Thymus (tissue), 11 donors: ENCODE measurements around the gene HMX1. TPM values are rescaled to one million over a fixed set of nuclear protein-coding genes. Genes with fewer than 3 reads are reported as not detected.
A peak's percentile ranks its signal among the peaks of the same experiment; 100 is the strongest.

Source experiments
- DNase-seq, 9 donors: peaks; one replicate each; pipeline ENCODE4 v3.0.0-alpha.2; 2013; ENCODE audit warnings: low spot score in 9 of 9, low read depth in 6 of 9, missing footprints in 1 of 9
- H3K27ac ChIP-seq, 2 donors: one replicate each; pipeline ENCODE4 v1.5.1; 2013; ENCODE audit warnings: control low read depth in 1 of 2, low read depth in 1 of 2, low read length in 1 of 2, mild to moderate bottlenecking in 1 of 2, moderate library complexity in 1 of 2
- H3K27me3 ChIP-seq, 2 donors: one replicate each; pipeline ENCODE4 v1.5.1; 2013; ENCODE audit warnings: low read length in 1 of 2; ENCODE audit not compliant: control insufficient read depth in 2 of 2, insufficient read depth in 1 of 2
- H3K36me3 ChIP-seq, 2 donors: one replicate each; pipeline ENCODE4 v1.5.1; 2013; ENCODE audit warnings: low read length in 1 of 2, mild to moderate bottlenecking in 1 of 2, moderate library complexity in 1 of 2; ENCODE audit not compliant: control insufficient read depth in 2 of 2, insufficient read depth in 2 of 2
- H3K4me1 ChIP-seq, 2 donors: one replicate each; pipeline ENCODE4 v1.5.1; 2013; ENCODE audit warnings: low read length in 2 of 2; ENCODE audit not compliant: control insufficient read depth in 2 of 2, insufficient read depth in 2 of 2
- H3K4me3 ChIP-seq, 2 donors: one replicate each; pipeline ENCODE4 v1.5.1; 2013; ENCODE audit warnings: low read length in 2 of 2, control low read depth in 1 of 2, mild to moderate bottlenecking in 1 of 2
- H3K9me3 ChIP-seq, 2 donors: one replicate each; pipeline ENCODE4 v1.5.1; 2013; ENCODE audit warnings: low read length in 1 of 2, mild to moderate bottlenecking in 1 of 2; ENCODE audit not compliant: control insufficient read depth in 2 of 2, insufficient read depth in 1 of 2
- WGBS: extraction: QIAGEN DNeasy Blood & Tissue Kit; methylation state at CpG from one replicate; pipeline ENCODE4 v1.1.7; 2013; 5-methylcytosine and 5-hydroxymethylcytosine counted together
- polyA plus RNA-seq: library from polyadenylated mRNA; stranded (reverse); fragments of 200-250 nt; gene quantifications from one replicate; pipeline ENCODE4 v1.2.3, GENCODE V29; 2013
- total RNA-seq: library from RNA; stranded (reverse); fragments of 120-200 nt; gene quantifications from one replicate; pipeline ENCODE4 v1.2.4, GENCODE V29; 2013
- donor health status: healthy.

The HMX1 gene
- total and polyA plus RNA-seq, 2 donors = 0.05 TPM; not detected in 1

DNA sequence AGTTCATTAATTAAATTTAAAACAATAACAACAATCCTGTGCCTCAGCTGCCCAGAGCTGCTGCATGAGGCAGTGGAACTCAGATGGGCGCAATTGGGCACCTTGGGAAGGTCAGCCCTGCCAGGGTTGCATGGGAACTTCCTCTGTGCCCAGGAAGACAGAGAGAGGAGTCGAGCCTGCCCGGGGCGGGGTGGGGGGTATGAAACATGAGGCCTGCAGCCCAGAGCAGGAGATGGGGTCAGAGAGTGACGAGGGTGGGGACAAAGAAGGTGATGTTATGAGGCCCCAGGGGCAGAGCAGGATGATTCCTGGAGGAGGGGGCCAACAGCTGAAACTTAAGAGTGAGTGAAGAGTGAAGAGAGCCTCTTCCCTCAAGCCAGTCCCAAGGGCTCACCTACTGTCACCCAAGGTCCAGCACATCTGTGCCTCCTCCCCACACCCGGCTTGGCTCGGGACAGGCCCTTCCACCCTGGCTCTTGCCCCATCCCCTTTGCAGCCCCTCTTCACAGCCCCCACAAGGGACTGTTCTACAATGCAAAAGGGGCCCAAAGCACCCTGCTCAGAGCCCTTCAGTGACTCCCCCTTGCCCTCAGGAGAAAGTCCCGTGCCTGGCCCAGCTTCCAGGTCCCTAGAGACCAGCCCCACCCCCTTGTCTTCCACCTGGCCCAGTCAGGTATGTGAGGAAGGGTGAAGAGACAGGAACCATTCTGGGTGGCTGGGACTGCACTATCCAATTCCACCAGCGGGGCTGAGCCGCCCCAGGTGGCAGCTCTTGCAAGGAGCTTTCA lies 31.4 kb downstream of the HMX1 start:
- H3K4me3 ChIP-seq = no peak overlapping the region
- no peak overlapping the region for H3K27ac ChIP-seq
- H3K9me3 ChIP-seq = no peaks in the 10 kb centered on the region
- no peaks in the 10 kb centered on the region for H3K4me1 ChIP-seq
- no peaks in the 10 kb centered on the region for H3K36me3 ChIP-seq
- peaks cover 0 to 4% of the 10 kb centered on the region in 2 donors for H3K27me3 ChIP-seq
- no peak for DNase-seq
- 88% methylated on average over 10 of the region's 10 CpGs for WGBS

DNA sequence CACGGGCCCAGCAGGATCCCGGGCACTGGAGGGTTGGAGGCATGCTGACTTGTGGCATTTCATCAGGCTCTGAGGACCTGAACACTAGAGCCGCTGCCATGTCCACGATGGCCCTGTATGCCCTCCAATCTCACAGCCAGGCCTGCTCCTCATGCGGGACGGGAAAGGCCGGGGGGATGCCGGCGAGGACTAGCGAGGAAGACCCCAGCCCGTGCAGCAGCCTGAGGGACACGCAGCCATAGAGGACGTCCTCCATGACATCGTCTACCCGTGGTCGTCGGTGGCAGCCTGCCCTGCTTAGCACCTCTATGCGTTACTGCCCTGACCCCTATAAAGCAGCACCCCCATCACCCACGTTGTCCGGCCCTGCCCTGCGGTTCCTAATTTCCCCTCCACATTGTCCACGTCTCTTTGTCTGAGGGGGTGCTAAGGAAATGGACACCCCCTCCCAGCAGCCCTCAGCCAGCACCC lies 32.6 kb downstream of the HMX1 start:
- DNase-seq = no peak
- H3K4me3 ChIP-seq = no peak overlapping the region
- H3K27ac ChIP-seq = no peak overlapping the region
- no peaks in the 10 kb centered on the region for H3K4me1 ChIP-seq
- no peaks in the 10 kb centered on the region for H3K36me3 ChIP-seq
- WGBS = 90% methylated on average over 22 of the region's 22 CpGs
- H3K9me3 ChIP-seq = no peaks in the 10 kb centered on the region
- peaks cover 0 to 4% of the 10 kb centered on the region in 2 donors for H3K27me3 ChIP-seq

DNA sequence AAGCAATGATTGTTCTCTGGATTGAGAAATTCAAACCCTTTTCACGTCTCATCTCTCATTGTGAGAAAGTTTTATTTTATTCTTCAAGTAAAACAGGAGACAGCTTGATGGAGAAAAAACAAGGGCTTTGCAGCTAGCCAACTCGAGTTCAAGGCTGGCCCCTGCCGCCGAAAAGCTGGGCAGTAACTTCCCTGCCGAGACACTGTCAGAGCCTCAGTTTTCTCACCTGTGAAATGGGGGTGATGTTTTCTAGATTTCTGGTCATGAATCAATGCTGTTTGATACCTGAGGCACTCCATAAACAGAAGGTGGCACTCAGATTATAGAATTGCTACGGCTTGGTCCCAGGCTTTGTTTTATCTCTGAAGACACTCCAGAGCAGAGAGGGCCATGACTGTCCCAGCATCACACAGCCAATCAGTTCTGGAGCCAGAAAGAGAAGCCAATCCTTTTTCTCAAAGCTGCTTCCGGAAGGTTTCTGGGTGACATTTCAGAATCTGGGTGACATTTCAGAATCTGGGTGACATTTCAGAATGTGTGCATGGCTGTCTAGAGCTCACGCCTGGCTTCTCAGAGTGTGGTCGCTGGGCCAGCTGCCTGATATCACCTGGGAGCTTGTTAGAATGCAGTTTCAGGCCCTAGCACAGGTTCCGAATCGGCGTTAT lies 33.2 kb downstream of the HMX1 start:
- Histone ChIP-seq H3K36me3 (no peaks in the 10 kb centered on the region), H3K27me3 (peaks cover 0 to 4% of the 10 kb centered on the region in 2 donors), H3K27ac (no peak overlapping the region), H3K4me1 (no peaks in the 10 kb centered on the region), H3K9me3 (no peaks in the 10 kb centered on the region), H3K4me3 (no peak overlapping the region)
- DNase-seq = no peak
- 91% methylated on average over 12 of the region's 12 CpGs for WGBS

DNA sequence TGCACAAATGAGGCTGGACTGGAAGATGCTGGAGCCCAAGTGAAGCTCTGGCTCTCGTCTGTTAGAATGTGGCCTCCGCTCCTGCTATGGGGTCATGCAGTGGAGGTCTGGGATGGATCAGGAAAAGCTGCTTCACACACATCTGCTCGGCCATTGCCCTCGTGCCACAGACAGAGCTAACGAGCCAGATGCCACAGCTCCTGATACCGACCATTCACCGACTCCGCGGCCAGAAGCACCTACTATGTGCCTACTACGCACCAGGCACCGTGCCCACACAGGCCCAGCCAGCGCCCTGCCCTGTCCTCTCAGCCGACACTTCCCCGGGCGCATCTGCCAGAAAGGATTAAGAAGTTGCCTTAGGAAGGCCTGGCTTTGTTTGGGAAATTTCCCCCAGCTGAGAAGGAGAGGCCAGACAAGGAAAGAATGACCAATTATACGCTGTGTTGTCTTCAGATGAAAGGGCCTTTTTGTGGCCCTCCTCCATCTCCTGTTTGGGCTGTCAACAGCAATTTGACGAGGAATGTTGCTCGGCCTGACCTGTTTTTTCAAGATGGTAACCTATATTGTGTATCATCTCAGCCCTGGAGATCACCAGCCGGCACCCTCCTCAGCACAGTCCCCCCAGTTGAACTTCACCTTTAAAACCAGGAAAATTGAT lies 34.3 kb downstream of the HMX1 start:
- no peaks in the 10 kb centered on the region for H3K4me1 ChIP-seq
- DNase-seq = no peak
- H3K27ac ChIP-seq = no peak overlapping the region
- peaks cover 0 to 4% of the 10 kb centered on the region in 2 donors for H3K27me3 ChIP-seq
- 93% methylated on average over 19 of the region's 19 CpGs for WGBS
- H3K4me3 ChIP-seq = no peak overlapping the region
- no peaks in the 10 kb centered on the region for H3K9me3 ChIP-seq
- no peaks in the 10 kb centered on the region for H3K36me3 ChIP-seq

DNA sequence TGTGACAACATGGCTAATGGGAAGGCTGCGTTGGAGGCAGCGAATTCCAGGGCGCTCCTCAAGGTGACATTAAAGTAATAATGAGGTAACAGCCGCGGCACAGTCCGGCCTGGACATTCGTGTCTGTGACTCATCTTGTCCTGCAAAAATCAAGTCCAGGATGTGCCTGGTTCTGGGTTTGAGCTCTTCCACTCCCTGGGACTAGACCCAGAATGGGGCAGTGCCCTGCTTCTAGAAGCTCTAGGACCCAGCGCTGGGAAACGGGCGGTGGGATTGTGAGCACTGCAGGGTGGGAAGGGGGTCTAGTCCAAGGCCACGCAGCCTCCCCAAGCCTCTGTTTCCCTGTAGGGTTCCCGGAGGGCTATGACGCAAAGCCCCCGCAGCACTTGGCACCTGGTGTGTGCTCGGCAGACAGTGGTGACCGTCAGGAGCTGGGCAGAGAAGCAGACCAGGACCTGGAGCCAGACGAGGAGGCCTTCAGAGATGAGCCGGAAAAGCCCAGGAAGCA lies 34.9 kb downstream of the HMX1 start:
- no peak for DNase-seq
- WGBS = 93% methylated on average over 18 of the region's 18 CpGs
- Histone ChIP-seq H3K9me3 (no peaks in the 10 kb centered on the region), H3K36me3 (no peaks in the 10 kb centered on the region), H3K4me3 (no peak overlapping the region), H3K4me1 (no peaks in the 10 kb centered on the region), H3K27ac (no peak overlapping the region), H3K27me3 (peaks cover 0 to 4% of the 10 kb centered on the region in 2 donors)

DNA sequence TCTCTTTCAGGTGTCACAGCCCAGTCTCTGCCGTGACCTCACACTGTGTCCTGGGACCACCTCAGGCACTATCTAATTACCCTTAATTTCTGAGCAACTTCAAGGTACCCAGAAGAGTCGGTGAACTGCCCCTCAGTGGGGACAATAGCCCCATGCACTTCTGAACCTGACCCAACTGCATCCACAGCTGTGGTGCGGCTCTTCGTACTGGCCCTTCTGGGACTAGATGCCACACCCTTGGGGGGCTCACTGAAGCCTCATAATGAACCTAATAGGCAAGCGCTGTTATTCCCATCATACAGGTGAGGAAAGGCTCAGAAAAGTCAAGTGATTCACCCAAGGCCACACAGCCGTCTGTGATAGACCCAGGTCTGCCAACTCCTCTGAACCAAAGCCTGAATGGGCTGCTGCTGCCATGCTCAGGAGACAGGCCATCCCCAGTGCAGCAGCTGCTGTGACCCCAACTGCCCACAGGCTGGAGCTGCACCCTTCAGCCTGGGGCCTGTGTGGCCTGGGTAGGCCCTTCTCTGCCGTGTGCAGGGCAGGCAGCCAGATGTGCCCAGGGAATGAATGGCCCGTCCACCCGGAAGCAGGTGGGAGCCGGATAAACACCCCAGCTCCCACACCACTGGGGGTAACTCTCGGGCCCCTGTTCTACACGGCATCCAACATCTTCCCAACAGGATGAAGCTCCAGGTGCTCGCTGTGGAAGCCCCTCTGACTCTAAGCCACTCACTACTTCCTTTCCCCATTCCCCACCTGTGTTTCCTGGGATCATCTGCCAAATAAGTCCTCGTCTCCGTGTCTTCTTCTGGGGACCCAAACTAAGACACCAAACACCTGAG lies 35.9 kb downstream of the HMX1 start:
- H3K27me3 ChIP-seq = peaks cover 0 to 4% of the 10 kb centered on the region in 2 donors
- no peaks in the 10 kb centered on the region for H3K9me3 ChIP-seq
- 93% methylated on average over 15 of the region's 15 CpGs for WGBS
- H3K36me3 ChIP-seq = no peaks in the 10 kb centered on the region
- H3K4me3 ChIP-seq = no peak overlapping the region
- H3K27ac ChIP-seq = no peak overlapping the region
- H3K4me1 ChIP-seq = no peaks in the 10 kb centered on the region
- no peak for DNase-seq

DNA sequence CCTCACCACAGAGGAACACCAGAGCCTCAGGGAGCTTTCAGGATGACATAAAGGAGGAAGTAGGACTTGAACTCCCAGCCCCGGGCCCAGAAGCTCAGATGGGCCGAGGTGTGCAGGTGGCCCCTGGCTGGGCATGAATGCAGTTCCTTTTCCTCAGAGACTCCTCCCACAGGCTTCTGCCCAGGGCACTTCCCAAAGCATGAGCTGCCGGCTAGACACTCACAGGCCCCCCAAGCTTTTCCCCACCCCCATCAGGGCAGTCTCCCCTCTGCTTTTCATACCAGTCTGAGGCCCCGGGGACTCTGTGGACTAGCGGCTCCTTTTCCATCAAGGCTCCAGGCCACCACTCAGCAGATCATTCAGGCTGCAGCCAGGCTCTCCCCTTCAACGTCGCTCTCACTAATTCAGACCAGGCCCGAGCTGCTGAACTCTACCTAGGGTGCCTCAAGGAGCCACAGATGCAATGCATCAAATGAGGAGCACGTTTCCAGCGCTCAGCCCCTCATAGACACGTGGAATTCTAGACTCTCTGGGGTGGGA lies 36.9 kb downstream of the HMX1 start:
- Histone ChIP-seq H3K9me3 (no peaks in the 10 kb centered on the region), H3K4me1 (no peaks in the 10 kb centered on the region), H3K27ac (no peak overlapping the region), H3K27me3 (peaks cover 0 to 6% of the 10 kb centered on the region in 2 donors), H3K36me3 (no peaks in the 10 kb centered on the region), H3K4me3 (no peak overlapping the region)
- DNase-seq = no peak
- 56% methylated on average over 11 of the region's 11 CpGs for WGBS

DNA sequence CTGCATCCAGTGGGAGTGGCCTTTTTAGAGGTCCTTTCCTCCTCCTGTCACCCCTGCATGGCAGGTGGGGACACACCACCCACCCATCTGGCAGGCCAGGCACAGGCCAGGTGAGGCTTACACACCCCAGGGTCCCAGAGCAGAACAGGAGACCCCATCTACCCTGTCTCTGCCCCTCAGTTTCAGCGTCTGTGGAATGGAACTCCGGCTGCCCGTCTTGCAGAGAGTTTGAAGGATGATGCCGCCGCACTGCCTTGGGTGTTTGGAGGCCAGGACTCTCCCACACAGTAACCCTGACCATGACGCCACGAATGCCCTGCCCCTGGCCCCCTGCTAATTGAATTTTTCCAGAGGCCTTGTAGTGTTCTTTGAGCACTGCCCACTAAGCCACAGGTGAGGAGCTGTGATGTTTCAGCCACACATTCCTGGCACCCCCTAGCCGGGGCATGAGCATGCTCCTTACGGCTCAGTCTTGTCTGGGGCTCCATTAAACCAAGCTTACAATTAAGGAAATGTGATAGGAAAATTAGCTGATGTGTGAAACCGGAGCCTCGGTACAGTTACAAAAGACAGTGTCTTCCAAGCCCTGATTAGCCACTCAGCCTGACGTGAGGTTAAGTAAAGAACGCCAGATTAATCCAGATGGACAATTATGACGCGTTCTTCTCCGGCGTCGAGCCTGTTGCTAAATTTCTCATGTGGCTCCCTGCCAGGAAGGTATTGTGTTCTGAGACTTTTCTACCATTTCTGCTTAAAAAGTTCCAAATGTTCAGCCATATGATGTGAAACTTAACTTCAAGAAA lies 39.3 kb downstream of the HMX1 start:
- DNase-seq = peak in 1 of 9 donors; percentile 16
- no peak overlapping the region for H3K4me3 ChIP-seq
- H3K4me1 ChIP-seq = no peaks in the 10 kb centered on the region
- no peak overlapping the region for H3K27ac ChIP-seq
- no peaks in the 10 kb centered on the region for H3K9me3 ChIP-seq
- WGBS = 91% methylated on average over 18 of the region's 18 CpGs
- H3K36me3 ChIP-seq = no peaks in the 10 kb centered on the region
- peaks cover 0 to 6% of the 10 kb centered on the region in 2 donors for H3K27me3 ChIP-seq
